Fibroblast of pulmonary artery (primary cell): ENCODE results near the gene URGCP.

Experiments used
- DNase-seq: peaks from one replicate; pipeline ENCODE4 v3.0.0-alpha.2; 2010; ENCODE audit warnings: low read depth
- H3K4me3 ChIP-seq: replicated peaks from 2 replicates; pipeline ENCODE4 v1.5.1; 2011; ENCODE audit warnings: low read depth, mild to moderate bottlenecking, control low read depth, low read length, moderate library complexity
- TF ChIP-seq, protein P1 (sequence below): IDR thresholded peaks from 2 replicates; pipeline ENCODE4 v1.5.1; 2011; ENCODE audit warnings: mild to moderate bottlenecking, control low read depth, low read length, inconsistent platforms; ENCODE audit errors: missing control alignments

The URGCP gene, protein sequence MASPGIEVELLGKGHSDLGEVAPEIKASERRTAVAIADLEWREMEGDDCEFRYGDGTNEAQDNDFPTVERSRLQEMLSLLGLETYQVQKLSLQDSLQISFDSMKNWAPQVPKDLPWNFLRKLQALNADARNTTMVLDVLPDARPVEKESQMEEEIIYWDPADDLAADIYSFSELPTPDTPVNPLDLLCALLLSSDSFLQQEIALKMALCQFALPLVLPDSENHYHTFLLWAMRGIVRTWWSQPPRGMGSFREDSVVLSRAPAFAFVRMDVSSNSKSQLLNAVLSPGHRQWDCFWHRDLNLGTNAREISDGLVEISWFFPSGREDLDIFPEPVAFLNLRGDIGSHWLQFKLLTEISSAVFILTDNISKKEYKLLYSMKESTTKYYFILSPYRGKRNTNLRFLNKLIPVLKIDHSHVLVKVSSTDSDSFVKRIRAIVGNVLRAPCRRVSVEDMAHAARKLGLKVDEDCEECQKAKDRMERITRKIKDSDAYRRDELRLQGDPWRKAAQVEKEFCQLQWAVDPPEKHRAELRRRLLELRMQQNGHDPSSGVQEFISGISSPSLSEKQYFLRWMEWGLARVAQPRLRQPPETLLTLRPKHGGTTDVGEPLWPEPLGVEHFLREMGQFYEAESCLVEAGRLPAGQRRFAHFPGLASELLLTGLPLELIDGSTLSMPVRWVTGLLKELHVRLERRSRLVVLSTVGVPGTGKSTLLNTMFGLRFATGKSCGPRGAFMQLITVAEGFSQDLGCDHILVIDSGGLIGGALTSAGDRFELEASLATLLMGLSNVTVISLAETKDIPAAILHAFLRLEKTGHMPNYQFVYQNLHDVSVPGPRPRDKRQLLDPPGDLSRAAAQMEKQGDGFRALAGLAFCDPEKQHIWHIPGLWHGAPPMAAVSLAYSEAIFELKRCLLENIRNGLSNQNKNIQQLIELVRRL

DNA sequence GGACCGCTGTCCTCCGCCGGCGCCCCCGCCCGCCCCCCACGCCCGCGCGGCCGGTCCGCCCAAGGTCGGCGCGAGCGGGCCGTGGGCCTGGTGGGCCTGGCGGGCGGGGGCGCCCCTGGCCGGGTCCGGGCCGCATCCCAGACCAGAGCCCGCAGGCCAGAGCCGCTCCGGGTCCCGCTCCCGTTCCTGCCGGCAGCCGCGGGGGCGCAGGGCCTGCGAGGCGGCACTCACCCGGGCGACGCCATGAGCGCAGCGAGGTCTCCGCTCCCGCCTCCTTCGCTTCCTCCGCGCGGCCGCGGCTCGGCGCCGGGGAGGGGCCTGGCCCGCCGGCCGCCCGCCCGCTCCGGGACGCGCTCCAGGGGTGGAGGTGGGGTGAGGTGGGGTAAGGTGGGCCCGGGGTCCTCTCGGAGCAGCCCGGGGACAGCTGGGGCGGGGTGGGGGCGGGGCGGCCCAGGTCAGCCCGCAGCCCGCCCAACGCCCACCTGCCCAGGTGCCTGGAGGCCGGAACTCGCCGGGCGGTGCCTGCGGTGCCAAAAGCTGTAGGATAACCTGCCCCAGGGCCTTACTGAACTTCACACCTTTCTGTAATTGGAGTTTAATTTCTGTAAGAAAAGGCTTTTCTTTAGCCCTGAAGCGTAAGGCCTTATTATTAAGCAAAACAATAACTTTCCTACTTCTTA lies at the start of gene URGCP:
Gene URGCP, minus strand, starts transcription at position 266 of the 680 bp plus-strand sequence. Its CDS starts 21 bp downstream, at position 245.
- DNase-seq: peak; percentile 29
- H3K4me3 ChIP-seq: peak within 1 kb of the TSS; percentile 76
- TF ChIP-seq, protein P1, sequence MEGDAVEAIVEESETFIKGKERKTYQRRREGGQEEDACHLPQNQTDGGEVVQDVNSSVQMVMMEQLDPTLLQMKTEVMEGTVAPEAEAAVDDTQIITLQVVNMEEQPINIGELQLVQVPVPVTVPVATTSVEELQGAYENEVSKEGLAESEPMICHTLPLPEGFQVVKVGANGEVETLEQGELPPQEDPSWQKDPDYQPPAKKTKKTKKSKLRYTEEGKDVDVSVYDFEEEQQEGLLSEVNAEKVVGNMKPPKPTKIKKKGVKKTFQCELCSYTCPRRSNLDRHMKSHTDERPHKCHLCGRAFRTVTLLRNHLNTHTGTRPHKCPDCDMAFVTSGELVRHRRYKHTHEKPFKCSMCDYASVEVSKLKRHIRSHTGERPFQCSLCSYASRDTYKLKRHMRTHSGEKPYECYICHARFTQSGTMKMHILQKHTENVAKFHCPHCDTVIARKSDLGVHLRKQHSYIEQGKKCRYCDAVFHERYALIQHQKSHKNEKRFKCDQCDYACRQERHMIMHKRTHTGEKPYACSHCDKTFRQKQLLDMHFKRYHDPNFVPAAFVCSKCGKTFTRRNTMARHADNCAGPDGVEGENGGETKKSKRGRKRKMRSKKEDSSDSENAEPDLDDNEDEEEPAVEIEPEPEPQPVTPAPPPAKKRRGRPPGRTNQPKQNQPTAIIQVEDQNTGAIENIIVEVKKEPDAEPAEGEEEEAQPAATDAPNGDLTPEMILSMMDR: no peak

DNA sequence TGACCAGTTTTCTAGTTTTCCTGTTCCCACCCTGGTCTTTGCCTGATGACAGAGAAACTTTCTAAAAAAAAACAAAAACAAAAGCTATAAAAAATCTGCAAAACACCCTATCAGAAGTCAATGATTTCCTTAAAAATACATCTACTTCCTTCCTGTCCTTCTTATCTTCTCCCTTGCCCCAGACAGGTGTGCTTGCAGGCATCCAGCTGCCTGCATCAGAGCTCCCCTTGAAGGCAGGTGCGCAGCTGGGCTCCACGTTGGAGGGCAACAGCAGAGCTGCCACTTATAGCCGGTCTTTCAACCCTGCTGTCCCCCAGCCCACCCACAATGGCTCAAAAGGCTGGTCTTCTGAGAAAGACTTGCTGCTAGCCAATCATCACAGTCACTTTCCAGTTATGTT lies 49.6 kb upstream of the URGCP start:
- H3K4me3 ChIP-seq: no peak overlapping the region
- TF ChIP-seq, protein P1: no peak
- no peak for DNase-seq

DNA sequence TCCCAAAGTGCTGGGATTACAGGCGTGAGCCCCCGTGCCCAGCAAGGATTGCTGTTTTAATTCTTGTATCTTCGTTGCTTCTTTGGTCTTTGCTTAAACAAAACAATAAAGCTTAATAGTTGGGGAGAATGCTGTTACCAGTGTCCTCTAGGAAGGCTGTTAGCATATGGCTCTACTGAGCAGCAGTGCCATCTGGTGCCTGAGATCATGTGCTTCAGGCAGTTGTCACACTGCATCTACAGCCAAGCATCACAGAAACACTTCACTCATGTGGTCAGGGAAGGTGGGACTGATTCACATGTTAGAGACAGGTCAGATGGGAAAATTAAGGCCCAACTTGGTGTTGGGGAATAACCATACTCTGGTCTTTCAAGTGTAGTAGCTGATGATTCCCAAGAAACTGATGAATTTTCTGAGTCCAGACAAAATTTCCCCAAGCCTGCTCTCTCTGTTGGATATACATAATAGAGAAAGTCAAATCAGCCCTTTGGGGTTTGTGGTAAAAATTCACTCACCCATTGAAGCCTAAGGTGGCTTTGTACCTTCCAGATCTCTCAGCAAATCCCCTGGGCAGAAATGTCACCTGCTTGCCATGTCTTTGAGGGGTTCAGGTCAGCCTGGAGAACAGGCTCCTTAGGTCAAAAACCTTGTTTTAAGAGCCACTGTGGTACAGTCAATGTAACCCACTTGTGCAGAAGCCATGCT lies 48.3 kb upstream of the URGCP start:
- DNase-seq: peak; percentile 69
- no peak overlapping the region for H3K4me3 ChIP-seq
- TF ChIP-seq, protein P1: peak; percentile 66

DNA sequence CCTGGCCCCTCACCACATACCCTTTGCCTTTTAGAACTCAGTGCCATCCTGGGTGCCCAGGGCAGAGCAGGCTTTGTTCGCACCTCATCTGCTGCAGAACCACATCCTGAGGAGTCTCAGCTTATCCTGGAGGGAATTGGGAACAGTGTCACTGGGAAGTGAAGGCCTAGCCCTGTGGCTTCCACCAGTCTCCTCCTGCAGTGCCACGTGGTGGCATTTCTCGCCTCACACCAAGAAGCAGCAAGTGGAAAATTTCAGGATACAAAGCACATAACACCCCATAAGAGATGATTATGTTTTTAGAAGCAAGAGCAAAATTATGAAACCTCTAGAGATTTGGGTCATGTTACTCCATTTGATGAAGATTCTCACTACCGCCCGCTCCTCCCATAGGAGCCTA lies 46.7 kb upstream of the URGCP start:
- no peak for DNase-seq
- no peak overlapping the region for H3K4me3 ChIP-seq
- TF ChIP-seq, protein P1: no peak

DNA sequence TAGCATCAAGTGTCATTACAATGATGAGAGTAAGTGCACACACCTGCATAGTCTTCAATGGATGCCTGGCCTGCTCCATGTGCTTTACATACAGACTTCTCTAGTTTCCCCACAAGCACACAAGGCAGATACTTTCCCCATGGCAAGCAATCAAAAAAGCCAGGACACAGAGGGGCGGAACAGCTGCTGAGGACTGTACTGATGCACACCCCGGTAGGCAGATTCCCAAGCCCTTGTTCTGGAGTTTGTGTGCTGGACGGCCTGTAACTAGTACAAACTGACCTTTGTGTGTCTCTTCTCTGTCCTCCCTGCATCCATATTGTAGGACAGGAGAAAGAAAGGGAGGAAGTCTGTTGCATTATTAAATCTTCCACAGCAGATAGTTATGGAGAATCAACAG lies 45.6 kb upstream of the URGCP start:
- no peak overlapping the region for H3K4me3 ChIP-seq

More for the DNA sequence above, 45.6 kb upstream of the URGCP start:
- TF ChIP-seq, protein P1: no peak
- DNase-seq: no peak
